HCT116 (cell line): ENCODE results near the gene RS1. TPM values are rescaled to one million over a fixed set of nuclear protein-coding genes. Genes with fewer than 3 reads are reported as not detected.

Source experiments
- ATAC-seq: fragments of 200-7000 bp; cut with Tn5 transposase; 2 replicates; pipeline ENCODE4 v1.9.1; 2020; ENCODE audit warnings: mild to moderate bottlenecking, moderate library complexity
- BruUV-seq: library from RNA; stranded (reverse); fragments of 400-500 nt; replicated peaks from 2 replicates; lab custom pipeline; 2021; lab: Mats Ljungman, UMichigan
- CTCF ChIA-PET: fragments of 300-600 bp; sonication (Branson Sonifier 250); formaldehyde crosslinking; loops from one replicate; lab custom pipeline; 2021; ENCODE audit warnings: antibody characterized with exemption; lab: Charles Lee
- POLR2A ChIA-PET: fragments of 300-600, 350-600 bp; sonication (Branson Sonifier 250); formaldehyde crosslinking; loops from one replicate; lab custom pipeline; 2021; ENCODE audit warnings: antibody characterized with exemption; lab: Charles Lee
- RAD21 ChIA-PET, 2 experiments: fragments of 300-600 bp; sonication (Branson Sonifier 250); formaldehyde crosslinking; loops; one replicate each; lab custom pipeline; 2023; ENCODE audit warnings: low total read pairs in 2 of 2; ENCODE audit not compliant: uncharacterized antibody in 2 of 2, unreplicated experiment in 2 of 2, low non-redundant PET in 1 of 2; lab: Charles Lee
- DNase-seq: peaks from one replicate; pipeline ENCODE4 v3.0.0-alpha.2; 2010; ENCODE audit warnings: low read depth, low spot score
- H2AFZ ChIP-seq: fragments of 200-600 bp; shearing (Covaris generic), sonication (generic); 2 replicates; pipeline ENCODE4 v1.6.1; 2017; ENCODE audit warnings: low read depth, mixed run types, mixed read lengths, antibody characterized with exemption, low read length; ENCODE audit not compliant: poor library complexity, severe bottlenecking
- H3K27ac ChIP-seq: 2 replicates; pipeline ENCODE4 v1.5.1; 2012; ENCODE audit warnings: low read depth, low read length
- H3K27me3 ChIP-seq: fragments of 200-600 bp; sonication (generic); 2 replicates; pipeline ENCODE4 v1.6.1; 2016; ENCODE audit warnings: mixed run types, low read length, mixed read lengths; ENCODE audit not compliant: insufficient read depth
- H3K36me3 ChIP-seq, 2 experiments: fragments of 200-500 bp in 1 of 2; fragments of 200-600 bp in 1 of 2; sonication (Bioruptor generic) in 1 of 2; sonication (generic) in 1 of 2; 2 replicates each; pipeline versions ENCODE4 v1.5.1 to v1.6.1; 2014 to 2016; ENCODE audit warnings: low read length in 2 of 2, inconsistent platforms in 1 of 2, mixed read lengths in 1 of 2, mixed run types in 1 of 2; ENCODE audit not compliant: insufficient read depth in 2 of 2, control insufficient read depth in 1 of 2
- H3K4me1 ChIP-seq, 2 experiments: fragments of 200-600 bp in 1 of 2; sonication (generic) in 1 of 2; 2 replicates each; pipeline versions ENCODE4 v1.5.1 to v1.6.1; 2012 to 2017; ENCODE audit warnings: low read length in 2 of 2, inconsistent platforms in 1 of 2, mild to moderate bottlenecking in 1 of 2, mixed read lengths in 1 of 2, mixed run types in 1 of 2, moderate library complexity in 1 of 2; ENCODE audit not compliant: insufficient read depth in 2 of 2, control insufficient read depth in 1 of 2
- H3K4me2 ChIP-seq: fragments of 200-600 bp; sonication (generic); 2 replicates; pipeline ENCODE4 v1.6.1; 2017; ENCODE audit warnings: mixed run types, low read length, mixed read lengths
- H3K4me3 ChIP-seq, 2 experiments: fragments of 200-600 bp in 1 of 2; sonication (generic) in 1 of 2; replicated peaks in 1 of 2; 2 replicates each; pipeline ENCODE4 v1.5.1; 2011 to 2016; ENCODE audit warnings: low read length in 2 of 2, control low read depth in 1 of 2, low read depth in 1 of 2, mild to moderate bottlenecking in 1 of 2, mixed read lengths in 1 of 2, mixed run types in 1 of 2
- H3K79me2 ChIP-seq: fragments of 200-600 bp; sonication (generic); 2 replicates; pipeline ENCODE4 v1.6.1; 2017; ENCODE audit warnings: mild to moderate bottlenecking, mixed run types, low read length, moderate library complexity, mixed read lengths; ENCODE audit not compliant: insufficient read depth
- H3K9ac ChIP-seq: fragments of 200-600 bp; sonication (generic); 2 replicates; pipeline ENCODE4 v1.6.1; 2016; ENCODE audit warnings: low read length, mixed read lengths
- H3K9me2 ChIP-seq: fragments of 200-600 bp; sonication (generic), shearing (Covaris generic); 2 replicates; pipeline ENCODE4 v1.6.1; 2017; ENCODE audit warnings: mixed run types, mild to moderate bottlenecking, moderate library complexity; ENCODE audit not compliant: insufficient read depth
- H3K9me3 ChIP-seq, 2 experiments: fragments of 200-500 bp in 1 of 2; fragments of 200-600 bp in 1 of 2; sonication (Bioruptor generic) in 1 of 2; sonication (generic) in 1 of 2; 2 replicates each; pipeline ENCODE4 v1.6.1; 2014 to 2017; ENCODE audit warnings: low read length in 2 of 2, mixed read lengths in 2 of 2, inconsistent platforms in 1 of 2, low read depth in 1 of 2, mild to moderate bottlenecking in 1 of 2, mixed run types in 1 of 2, moderate library complexity in 1 of 2; ENCODE audit not compliant: control insufficient read depth in 1 of 2, insufficient read depth in 1 of 2
- H4K20me1 ChIP-seq: fragments of 200-600 bp; sonication (generic), shearing (Covaris generic); 2 replicates; pipeline ENCODE4 v1.6.1; 2017; ENCODE audit warnings: mixed run types, mild to moderate bottlenecking, moderate library complexity; ENCODE audit not compliant: insufficient read depth
- CBX3 ChIP-seq: IDR thresholded peaks from 2 replicates; pipeline ENCODE4 v1.6.1; 2012; ENCODE audit warnings: low read depth
- ELF1 ChIP-seq: IDR thresholded peaks from 2 replicates; pipeline ENCODE4 v1.6.1; 2012; ENCODE audit warnings: low read depth, borderline replicate concordance
- FOSL1 ChIP-seq: IDR thresholded peaks from 2 replicates; pipeline ENCODE4 v1.6.1; 2012; ENCODE audit warnings: low read depth
- JUND ChIP-seq: IDR thresholded peaks from 2 replicates; pipeline ENCODE4 v1.6.1; 2012
- RAD21 ChIP-seq: IDR thresholded peaks from 2 replicates; pipeline ENCODE4 v1.6.1; 2012; ENCODE audit warnings: low read depth, mild to moderate bottlenecking
- SIN3A ChIP-seq: IDR thresholded peaks from 2 replicates; pipeline ENCODE4 v1.6.1; 2012; ENCODE audit warnings: low read depth
- SRF ChIP-seq: IDR thresholded peaks from 2 replicates; pipeline ENCODE4 v1.6.1; 2012; ENCODE audit warnings: low read depth
- intact Hi-C: fragments of 100-400 bp; cut with micrococcal nuclease; formaldehyde crosslinking; loops from 2 replicates; pipeline ENCODE4 v1.10.0; 2022
- total RNA-seq: library from RNA; stranded (reverse); gene quantifications from one replicate; pipeline ENCODE4 v1.2.1, GENCODE V29; 2021; ENCODE audit not compliant: unreplicated experiment
- TF ChIP-seq, protein P1 (sequence below): IDR thresholded peaks from 2 replicates; pipeline ENCODE4 v1.6.1; 2011; ENCODE audit warnings: mild to moderate bottlenecking, low read length, moderate library complexity; ENCODE audit not compliant: insufficient replicate concordance; ENCODE audit errors: extremely low read depth
- TF ChIP-seq, protein P2 (sequence below): IDR thresholded peaks from 2 replicates; pipeline ENCODE4 v1.6.1; 2012
- TF ChIP-seq, protein P3 (sequence below): IDR thresholded peaks from 2 replicates; pipeline ENCODE4 v1.6.1; 2012; ENCODE audit warnings: low read depth
- TF ChIP-seq, protein P4 (sequence below), 3 experiments: fragments of 200-600 bp in 1 of 3; sonication (generic) in 1 of 3; IDR thresholded peaks in 2 of 3; conservative IDR thresholded peaks in 1 of 3; 2 replicates each; pipeline ENCODE4 v1.5.1; 2012 to 2017; ENCODE audit warnings: low read depth in 2 of 3, low read length in 2 of 3, antibody characterized with exemption in 1 of 3, borderline replicate concordance in 1 of 3, control low read depth in 1 of 3, mild to moderate bottlenecking in 1 of 3, mixed read lengths in 1 of 3, mixed run types in 1 of 3, moderate library complexity in 1 of 3; ENCODE audit not compliant: insufficient read depth in 1 of 3

Gene RS1
- total RNA-seq, 1 experiment from 2014 or later, result not detected

DNA sequence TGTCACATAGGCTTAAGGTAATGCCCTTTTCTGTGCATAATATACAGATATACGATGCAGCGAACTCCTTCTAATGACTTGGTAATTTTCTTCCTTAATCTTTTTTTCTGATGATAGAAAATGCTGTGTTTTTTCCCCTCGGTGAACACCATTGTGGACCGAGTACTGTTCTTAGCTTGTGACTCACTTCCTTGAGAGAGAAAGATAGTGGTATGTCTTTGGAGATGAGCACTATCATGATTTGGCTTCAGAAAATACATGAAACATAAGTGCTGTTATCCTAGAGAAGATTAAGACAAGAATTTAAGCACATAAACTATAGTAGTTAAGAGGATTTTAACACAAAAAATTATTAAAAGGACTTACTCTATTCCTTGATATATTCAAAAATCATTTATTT, 63.9 kb downstream of the RS1 start:
- H4K20me1 ChIP-seq, result no peaks in the 10 kb centered on the region
- H3K36me3 ChIP-seq, result no peaks in the 10 kb centered on the region
- TF ChIP-seq, protein P1, sequence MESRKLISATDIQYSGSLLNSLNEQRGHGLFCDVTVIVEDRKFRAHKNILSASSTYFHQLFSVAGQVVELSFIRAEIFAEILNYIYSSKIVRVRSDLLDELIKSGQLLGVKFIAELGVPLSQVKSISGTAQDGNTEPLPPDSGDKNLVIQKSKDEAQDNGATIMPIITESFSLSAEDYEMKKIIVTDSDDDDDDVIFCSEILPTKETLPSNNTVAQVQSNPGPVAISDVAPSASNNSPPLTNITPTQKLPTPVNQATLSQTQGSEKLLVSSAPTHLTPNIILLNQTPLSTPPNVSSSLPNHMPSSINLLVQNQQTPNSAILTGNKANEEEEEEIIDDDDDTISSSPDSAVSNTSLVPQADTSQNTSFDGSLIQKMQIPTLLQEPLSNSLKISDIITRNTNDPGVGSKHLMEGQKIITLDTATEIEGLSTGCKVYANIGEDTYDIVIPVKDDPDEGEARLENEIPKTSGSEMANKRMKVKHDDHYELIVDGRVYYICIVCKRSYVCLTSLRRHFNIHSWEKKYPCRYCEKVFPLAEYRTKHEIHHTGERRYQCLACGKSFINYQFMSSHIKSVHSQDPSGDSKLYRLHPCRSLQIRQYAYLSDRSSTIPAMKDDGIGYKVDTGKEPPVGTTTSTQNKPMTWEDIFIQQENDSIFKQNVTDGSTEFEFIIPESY, result no peak
- TF ChIP-seq RAD21, result no peak
- H3K4me2 ChIP-seq, result no peak overlapping the region
- intact Hi-C loops, result no loop called here
- H3K9me3 ChIP-seq, result no peaks in the 10 kb centered on the region
- H3K4me3 ChIP-seq, result no peak overlapping the region
- H3K9ac ChIP-seq, result no peak overlapping the region
- DNase-seq (no peak), ATAC-seq (no peak)
- no peaks in the 10 kb centered on the region for H3K9me2 ChIP-seq
- no peak overlapping the region for H3K27ac ChIP-seq
- ChIA-PET RAD21 (no interaction called here), CTCF (no interaction called here), POLR2A (no interaction called here)
- no peak overlapping the region for H2AFZ ChIP-seq
- no peaks in the 10 kb centered on the region for H3K27me3 ChIP-seq
- H3K4me1 ChIP-seq, result no peaks in the 10 kb centered on the region
- no peaks in the 10 kb centered on the region for H3K79me2 ChIP-seq
- no TSS peak for BruUV-seq

DNA sequence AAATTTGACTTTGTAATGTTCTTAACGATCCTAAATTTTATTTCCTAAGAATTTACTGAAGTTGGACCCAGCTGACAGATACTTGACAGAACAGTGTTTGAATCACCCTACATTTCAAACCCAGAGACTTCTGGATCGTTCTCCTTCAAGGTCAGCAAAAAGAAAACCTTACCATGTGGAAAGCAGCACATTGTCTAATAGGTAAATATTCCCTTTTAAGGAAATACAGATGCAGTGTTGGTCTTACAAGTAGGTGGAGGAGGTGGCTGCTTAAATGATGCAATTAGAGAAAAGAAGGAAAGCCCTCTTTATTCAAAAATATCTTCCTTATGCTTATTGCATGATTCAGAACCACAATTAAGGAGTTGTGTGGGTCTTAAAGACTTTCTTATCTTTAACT, 73.5 kb downstream of the RS1 start:
- Histone ChIP-seq H3K4me1 (no peaks in the 10 kb centered on the region), H3K79me2 (no peaks in the 10 kb centered on the region), H3K27me3 (no peaks in the 10 kb centered on the region), H3K9me2 (no peaks in the 10 kb centered on the region), H3K9me3 (no peaks in the 10 kb centered on the region), H2AFZ (no peak overlapping the region), H3K36me3 (no peaks in the 10 kb centered on the region), H4K20me1 (no peaks in the 10 kb centered on the region), H3K9ac (no peak overlapping the region), H3K4me2 (no peak overlapping the region), H3K4me3 (no peak overlapping the region), H3K27ac (no peak overlapping the region)
- no TSS peak for BruUV-seq
- CTCF ChIA-PET, result no interaction called here
- RAD21 ChIA-PET, result no interaction called here
- POLR2A ChIA-PET, result no interaction called here
- ATAC-seq (no peak), DNase-seq (no peak)
- intact Hi-C loops, result no loop called here
- TF ChIP-seq, protein P2, sequence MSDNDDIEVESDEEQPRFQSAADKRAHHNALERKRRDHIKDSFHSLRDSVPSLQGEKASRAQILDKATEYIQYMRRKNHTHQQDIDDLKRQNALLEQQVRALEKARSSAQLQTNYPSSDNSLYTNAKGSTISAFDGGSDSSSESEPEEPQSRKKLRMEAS, result no peak
- TF ChIP-seq ELF1, result no peak
- TF ChIP-seq, protein P3, sequence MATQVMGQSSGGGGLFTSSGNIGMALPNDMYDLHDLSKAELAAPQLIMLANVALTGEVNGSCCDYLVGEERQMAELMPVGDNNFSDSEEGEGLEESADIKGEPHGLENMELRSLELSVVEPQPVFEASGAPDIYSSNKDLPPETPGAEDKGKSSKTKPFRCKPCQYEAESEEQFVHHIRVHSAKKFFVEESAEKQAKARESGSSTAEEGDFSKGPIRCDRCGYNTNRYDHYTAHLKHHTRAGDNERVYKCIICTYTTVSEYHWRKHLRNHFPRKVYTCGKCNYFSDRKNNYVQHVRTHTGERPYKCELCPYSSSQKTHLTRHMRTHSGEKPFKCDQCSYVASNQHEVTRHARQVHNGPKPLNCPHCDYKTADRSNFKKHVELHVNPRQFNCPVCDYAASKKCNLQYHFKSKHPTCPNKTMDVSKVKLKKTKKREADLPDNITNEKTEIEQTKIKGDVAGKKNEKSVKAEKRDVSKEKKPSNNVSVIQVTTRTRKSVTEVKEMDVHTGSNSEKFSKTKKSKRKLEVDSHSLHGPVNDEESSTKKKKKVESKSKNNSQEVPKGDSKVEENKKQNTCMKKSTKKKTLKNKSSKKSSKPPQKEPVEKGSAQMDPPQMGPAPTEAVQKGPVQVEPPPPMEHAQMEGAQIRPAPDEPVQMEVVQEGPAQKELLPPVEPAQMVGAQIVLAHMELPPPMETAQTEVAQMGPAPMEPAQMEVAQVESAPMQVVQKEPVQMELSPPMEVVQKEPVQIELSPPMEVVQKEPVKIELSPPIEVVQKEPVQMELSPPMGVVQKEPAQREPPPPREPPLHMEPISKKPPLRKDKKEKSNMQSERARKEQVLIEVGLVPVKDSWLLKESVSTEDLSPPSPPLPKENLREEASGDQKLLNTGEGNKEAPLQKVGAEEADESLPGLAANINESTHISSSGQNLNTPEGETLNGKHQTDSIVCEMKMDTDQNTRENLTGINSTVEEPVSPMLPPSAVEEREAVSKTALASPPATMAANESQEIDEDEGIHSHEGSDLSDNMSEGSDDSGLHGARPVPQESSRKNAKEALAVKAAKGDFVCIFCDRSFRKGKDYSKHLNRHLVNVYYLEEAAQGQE, result no peak
- no peak for TF ChIP-seq FOSL1
- no peak for TF ChIP-seq JUND
- TF ChIP-seq, protein P4, sequence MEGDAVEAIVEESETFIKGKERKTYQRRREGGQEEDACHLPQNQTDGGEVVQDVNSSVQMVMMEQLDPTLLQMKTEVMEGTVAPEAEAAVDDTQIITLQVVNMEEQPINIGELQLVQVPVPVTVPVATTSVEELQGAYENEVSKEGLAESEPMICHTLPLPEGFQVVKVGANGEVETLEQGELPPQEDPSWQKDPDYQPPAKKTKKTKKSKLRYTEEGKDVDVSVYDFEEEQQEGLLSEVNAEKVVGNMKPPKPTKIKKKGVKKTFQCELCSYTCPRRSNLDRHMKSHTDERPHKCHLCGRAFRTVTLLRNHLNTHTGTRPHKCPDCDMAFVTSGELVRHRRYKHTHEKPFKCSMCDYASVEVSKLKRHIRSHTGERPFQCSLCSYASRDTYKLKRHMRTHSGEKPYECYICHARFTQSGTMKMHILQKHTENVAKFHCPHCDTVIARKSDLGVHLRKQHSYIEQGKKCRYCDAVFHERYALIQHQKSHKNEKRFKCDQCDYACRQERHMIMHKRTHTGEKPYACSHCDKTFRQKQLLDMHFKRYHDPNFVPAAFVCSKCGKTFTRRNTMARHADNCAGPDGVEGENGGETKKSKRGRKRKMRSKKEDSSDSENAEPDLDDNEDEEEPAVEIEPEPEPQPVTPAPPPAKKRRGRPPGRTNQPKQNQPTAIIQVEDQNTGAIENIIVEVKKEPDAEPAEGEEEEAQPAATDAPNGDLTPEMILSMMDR (IDR thresholded peaks at IDR 0.05 in 2 of 3, conservative IDR thresholded peaks at IDR 0.05 in 1 of 3; ENCODE audit: borderline replicate concordance in 1 of 3, insufficient read depth in 1 of 3, low read depth in 2 of 3, low read length in 2 of 3), result no peak
- TF ChIP-seq CBX3, result no peak
- TF ChIP-seq SIN3A, result no peak
- TF ChIP-seq SRF, result no peak
